Hepatocyte (in vitro differentiated cells): ENCODE results near the gene ACSL4.

Experiments used
- EZH2 ChIP-seq: fragments of 200-600 bp; sonication (generic); IDR thresholded peaks from 2 replicates; pipeline ENCODE4 v1.6.1; 2016; ENCODE audit warnings: antibody characterized with exemption, mild to moderate bottlenecking, borderline replicate concordance
- TF ChIP-seq, protein P1 (sequence below): fragments of 200-600 bp; sonication (generic); IDR thresholded peaks from 2 replicates; pipeline ENCODE4 v1.5.1; 2016; ENCODE audit warnings: antibody characterized with exemption, mild to moderate bottlenecking; ENCODE audit not compliant: poor library complexity

DNA sequence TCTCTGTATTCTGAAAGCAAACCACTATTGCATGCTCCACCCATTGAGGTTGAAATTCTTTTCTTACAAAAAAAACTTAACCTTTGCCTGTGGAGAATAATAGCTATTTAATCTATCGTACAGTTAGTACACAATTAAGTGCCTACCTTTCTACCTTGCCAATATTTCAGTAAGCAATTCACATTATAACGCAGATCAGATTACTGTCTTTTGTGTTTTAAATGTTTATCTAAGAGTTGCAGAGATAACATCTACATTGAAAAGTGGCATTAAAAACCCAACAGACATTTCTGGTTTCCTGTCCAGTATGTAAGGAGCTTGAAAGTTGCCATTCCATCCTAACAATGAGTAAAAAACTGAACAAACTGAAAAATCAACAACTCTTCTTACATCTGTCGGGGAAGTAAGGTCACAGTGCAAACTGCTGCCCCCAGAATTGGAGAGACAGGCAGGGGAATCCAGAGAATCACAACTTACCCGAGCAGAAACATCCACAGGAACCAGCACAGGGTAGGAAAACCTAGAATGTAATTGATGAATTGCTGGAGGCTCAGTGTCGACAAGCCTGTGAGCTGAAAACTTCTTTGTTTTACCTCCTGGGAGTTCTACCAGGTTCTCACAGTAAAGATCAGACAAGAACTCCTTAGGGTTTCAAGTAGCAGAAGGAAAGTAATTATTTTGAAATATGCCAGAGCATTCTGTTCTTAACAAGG is 27.3 kb upstream of the ACSL4 start:
- TF ChIP-seq, protein P1, sequence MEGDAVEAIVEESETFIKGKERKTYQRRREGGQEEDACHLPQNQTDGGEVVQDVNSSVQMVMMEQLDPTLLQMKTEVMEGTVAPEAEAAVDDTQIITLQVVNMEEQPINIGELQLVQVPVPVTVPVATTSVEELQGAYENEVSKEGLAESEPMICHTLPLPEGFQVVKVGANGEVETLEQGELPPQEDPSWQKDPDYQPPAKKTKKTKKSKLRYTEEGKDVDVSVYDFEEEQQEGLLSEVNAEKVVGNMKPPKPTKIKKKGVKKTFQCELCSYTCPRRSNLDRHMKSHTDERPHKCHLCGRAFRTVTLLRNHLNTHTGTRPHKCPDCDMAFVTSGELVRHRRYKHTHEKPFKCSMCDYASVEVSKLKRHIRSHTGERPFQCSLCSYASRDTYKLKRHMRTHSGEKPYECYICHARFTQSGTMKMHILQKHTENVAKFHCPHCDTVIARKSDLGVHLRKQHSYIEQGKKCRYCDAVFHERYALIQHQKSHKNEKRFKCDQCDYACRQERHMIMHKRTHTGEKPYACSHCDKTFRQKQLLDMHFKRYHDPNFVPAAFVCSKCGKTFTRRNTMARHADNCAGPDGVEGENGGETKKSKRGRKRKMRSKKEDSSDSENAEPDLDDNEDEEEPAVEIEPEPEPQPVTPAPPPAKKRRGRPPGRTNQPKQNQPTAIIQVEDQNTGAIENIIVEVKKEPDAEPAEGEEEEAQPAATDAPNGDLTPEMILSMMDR, result no peak
- no peak for TF ChIP-seq EZH2
